ENCODE data around the gene GNPTG. TPM values are rescaled to one million over a fixed set of nuclear protein-coding genes. Genes with fewer than 3 reads are reported as not detected.

Gene GNPTG
- total and polyA plus RNA-seq, 2 of the 13 experiments (the other 11 are each of a cell fraction or from before 2014, with no cell fraction given) = 22.7 to 71.1 TPM

GRCh38 chr16:1308977-1309885 is 42.5 kb upstream of the GNPTG start, which contains the start of gene UBE2I (continued):
- TF ChIP-seq, protein P1, sequence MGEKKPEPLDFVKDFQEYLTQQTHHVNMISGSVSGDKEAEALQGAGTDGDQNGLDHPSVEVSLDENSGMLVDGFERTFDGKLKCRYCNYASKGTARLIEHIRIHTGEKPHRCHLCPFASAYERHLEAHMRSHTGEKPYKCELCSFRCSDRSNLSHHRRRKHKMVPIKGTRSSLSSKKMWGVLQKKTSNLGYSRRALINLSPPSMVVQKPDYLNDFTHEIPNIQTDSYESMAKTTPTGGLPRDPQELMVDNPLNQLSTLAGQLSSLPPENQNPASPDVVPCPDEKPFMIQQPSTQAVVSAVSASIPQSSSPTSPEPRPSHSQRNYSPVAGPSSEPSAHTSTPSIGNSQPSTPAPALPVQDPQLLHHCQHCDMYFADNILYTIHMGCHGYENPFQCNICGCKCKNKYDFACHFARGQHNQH (CRISPR knock-in tag; IDR thresholded peaks at IDR 0.05) = no peak
- TF ChIP-seq ZKSCAN1 (IDR thresholded peaks at IDR 0.05; ENCODE audit: low read length) (no peak), PRDM4 (CRISPR knock-in tag; IDR thresholded peaks at IDR 0.05; ENCODE audit: borderline replicate concordance) (peak; percentile 67; the same call in 1 of the 2 replicates), PHB2 (IDR thresholded peaks at IDR 0.05; ENCODE audit: partially characterized antibody) (no peak), ZNF777 (CRISPR knock-in tag; IDR thresholded peaks at IDR 0.05) (peak; percentile 94), NFIC (IDR thresholded peaks at IDR 0.05; ENCODE audit: low read length) (no peak), ZNF639 (CRISPR knock-in tag; conservative IDR thresholded peaks at IDR 0.05) (peak; percentile 20; the same call in 1 of the 2 replicates), HNRNPUL1 (IDR thresholded peaks at IDR 0.05; ENCODE audit: low read depth, low read length) (no peak), ZNF30 (CRISPR knock-in tag; IDR thresholded peaks at IDR 0.05) (peak; percentile 90; the same call in 1 of the 2 replicates), ZNF44 (CRISPR knock-in tag; IDR thresholded peaks at IDR 0.05) (no peak), NBN (conservative IDR thresholded peaks at IDR 0.05) (no peak), FLYWCH1 (CRISPR knock-in tag; IDR thresholded peaks at IDR 0.05) (no peak), ADNP (CRISPR knock-in tag; IDR thresholded peaks at IDR 0.05) (no peak), ZNF235 (CRISPR knock-in tag; IDR thresholded peaks at IDR 0.05; ENCODE audit: borderline replicate concordance) (peak; percentile 82; the same call in 1 of the 2 replicates), ELF1 (CRISPR knock-in tag; IDR thresholded peaks at IDR 0.05) (peak; percentile 60), ZNF607 (CRISPR knock-in tag; IDR thresholded peaks at IDR 0.05; ENCODE audit: borderline replicate concordance) (peak; percentile 52; the same call in 1 of the 2 replicates), POGZ (CRISPR knock-in tag; IDR thresholded peaks at IDR 0.05) (peak; percentile 43), KDM4B (CRISPR knock-in tag; IDR thresholded peaks at IDR 0.05) (peak; percentile 19; the same call in 1 of the 2 replicates), ZNF383 (CRISPR knock-in tag; IDR thresholded peaks at IDR 0.05; ENCODE audit: borderline replicate concordance) (no peak), RAD21 (CRISPR knock-in tag; IDR thresholded peaks at IDR 0.05) (no peak)
- TF ChIP-seq, protein P2, sequence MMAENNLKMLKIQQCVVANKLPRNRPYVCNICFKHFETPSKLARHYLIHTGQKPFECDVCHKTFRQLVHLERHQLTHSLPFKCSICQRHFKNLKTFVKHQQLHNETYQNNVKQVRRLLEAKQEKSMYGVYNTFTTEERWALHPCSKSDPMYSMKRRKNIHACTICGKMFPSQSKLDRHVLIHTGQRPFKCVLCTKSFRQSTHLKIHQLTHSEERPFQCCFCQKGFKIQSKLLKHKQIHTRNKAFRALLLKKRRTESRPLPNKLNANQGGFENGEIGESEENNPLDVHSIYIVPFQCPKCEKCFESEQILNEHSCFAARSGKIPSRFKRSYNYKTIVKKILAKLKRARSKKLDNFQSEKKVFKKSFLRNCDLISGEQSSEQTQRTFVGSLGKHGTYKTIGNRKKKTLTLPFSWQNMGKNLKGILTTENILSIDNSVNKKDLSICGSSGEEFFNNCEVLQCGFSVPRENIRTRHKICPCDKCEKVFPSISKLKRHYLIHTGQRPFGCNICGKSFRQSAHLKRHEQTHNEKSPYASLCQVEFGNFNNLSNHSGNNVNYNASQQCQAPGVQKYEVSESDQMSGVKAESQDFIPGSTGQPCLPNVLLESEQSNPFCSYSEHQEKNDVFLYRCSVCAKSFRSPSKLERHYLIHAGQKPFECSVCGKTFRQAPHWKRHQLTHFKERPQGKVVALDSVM (CRISPR knock-in tag; IDR thresholded peaks at IDR 0.05) = no peak
- TF ChIP-seq, protein P3, sequence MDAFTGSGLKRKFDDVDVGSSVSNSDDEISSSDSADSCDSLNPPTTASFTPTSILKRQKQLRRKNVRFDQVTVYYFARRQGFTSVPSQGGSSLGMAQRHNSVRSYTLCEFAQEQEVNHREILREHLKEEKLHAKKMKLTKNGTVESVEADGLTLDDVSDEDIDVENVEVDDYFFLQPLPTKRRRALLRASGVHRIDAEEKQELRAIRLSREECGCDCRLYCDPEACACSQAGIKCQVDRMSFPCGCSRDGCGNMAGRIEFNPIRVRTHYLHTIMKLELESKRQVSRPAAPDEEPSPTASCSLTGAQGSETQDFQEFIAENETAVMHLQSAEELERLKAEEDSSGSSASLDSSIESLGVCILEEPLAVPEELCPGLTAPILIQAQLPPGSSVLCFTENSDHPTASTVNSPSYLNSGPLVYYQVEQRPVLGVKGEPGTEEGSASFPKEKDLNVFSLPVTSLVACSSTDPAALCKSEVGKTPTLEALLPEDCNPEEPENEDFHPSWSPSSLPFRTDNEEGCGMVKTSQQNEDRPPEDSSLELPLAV (CRISPR knock-in tag; conservative IDR thresholded peaks at IDR 0.05; ENCODE audit: low read depth) = no peak
